OCI-LY3 (cell line): ENCODE measurements around the gene RAF1.

Source experiments
- H2AFZ ChIP-seq: fragments of 200-600, 300-600 bp; shearing (Covaris generic); 2 replicates; pipeline ENCODE4 v1.6.0; 2014; ENCODE audit warnings: antibody characterized with exemption, low read depth, low read length
- H3K27ac ChIP-seq: fragments of 200-600, 300-600 bp; sonication (generic); 2 replicates; pipeline ENCODE4 v1.5.1; 2014; ENCODE audit warnings: mild to moderate bottlenecking, low read length, moderate library complexity, mixed read lengths
- H3K27me3 ChIP-seq: fragments of 200-600, 300-600 bp; sonication (generic); 2 replicates; pipeline ENCODE4 v1.6.1; 2014; ENCODE audit warnings: low read depth, low read length, mixed read lengths
- H3K36me3 ChIP-seq: fragments of 200-600, 300-600 bp; sonication (generic); replicated peaks from 2 replicates; pipeline ENCODE3; 2014; ENCODE audit warnings: low read depth, low read length, mixed read lengths
- H3K4me1 ChIP-seq: fragments of 300-600, 200-600 bp; sonication (generic); 2 replicates; pipeline ENCODE4 v1.6.1; 2014; ENCODE audit warnings: low read length, mixed read lengths
- H3K4me2 ChIP-seq: fragments of 200-600, 300-600 bp; sonication (generic); 2 replicates; pipeline ENCODE4 v1.6.1; 2014; ENCODE audit warnings: low read length, mixed read lengths
- H3K4me3 ChIP-seq: fragments of 300-600, 200-600 bp; sonication (generic); 2 replicates; pipeline ENCODE4 v1.5.1; 2014; ENCODE audit warnings: antibody characterized with exemption, mild to moderate bottlenecking, low read length, moderate library complexity
- H3K79me2 ChIP-seq: fragments of 300-600, 200-600 bp; shearing (Covaris generic); 2 replicates; pipeline ENCODE4 v1.6.1; 2014; ENCODE audit warnings: mild to moderate bottlenecking, low read length, mixed read lengths
- H3K9ac ChIP-seq: fragments of 300-600, 200-600 bp; shearing (Covaris generic); 2 replicates; pipeline ENCODE4 v1.6.0; 2014; ENCODE audit warnings: mild to moderate bottlenecking, low read length, moderate library complexity
- H3K9me3 ChIP-seq: fragments of 200-600, 300-600 bp; shearing (Covaris generic); 2 replicates; pipeline ENCODE4 v1.6.1; 2014; ENCODE audit warnings: low read length, mixed read lengths; ENCODE audit not compliant: insufficient read depth
- H4K20me1 ChIP-seq: fragments of 200-600, 300-600 bp; sonication (generic); 2 replicates; pipeline ENCODE4 v1.6.1; 2016; ENCODE audit warnings: low read length, mixed read lengths; ENCODE audit not compliant: insufficient read depth
- EZH2phosphoT487 ChIP-seq: fragments of 200-600 bp; shearing (Covaris generic); IDR thresholded peaks from 2 replicates; pipeline ENCODE4 v1.6.1; 2018; ENCODE audit warnings: antibody characterized with exemption, mixed run types, low read depth
- TF ChIP-seq, protein P1 (sequence below): fragments of 200-600, 300-600 bp; sonication (generic); IDR thresholded peaks from 2 replicates; pipeline ENCODE4 v1.5.1; 2014; ENCODE audit warnings: antibody characterized with exemption, low read length, low read depth

Gene RAF1

DNA sequence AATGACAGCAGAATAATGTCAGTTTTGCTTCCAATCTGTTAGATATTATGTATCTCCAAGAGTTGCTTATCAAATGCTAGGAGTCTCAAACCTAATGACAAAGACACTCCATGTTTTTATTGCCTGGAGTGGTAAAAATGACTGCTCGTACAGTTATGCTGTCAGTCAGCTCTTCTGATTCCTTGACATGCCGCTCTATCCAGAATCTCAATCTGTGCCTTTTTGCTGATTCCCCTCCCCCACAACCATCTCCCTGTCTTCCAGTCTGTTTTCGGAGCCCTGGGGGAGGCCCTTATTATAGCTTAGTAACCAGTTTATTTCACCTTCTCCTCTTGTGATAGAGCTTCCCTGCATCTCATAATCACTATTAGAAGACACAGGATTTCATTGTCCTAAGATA is 104.4 kb downstream of the RAF1 start:
- Histone ChIP-seq H3K79me2 (peaks cover 74% of the 10 kb centered on the region), H3K9ac (no peak overlapping the region), H2AFZ (no peak overlapping the region), H3K4me3 (no peak overlapping the region), H3K4me2 (no peak overlapping the region), H3K36me3 (peaks cover 2% of the 10 kb centered on the region), H3K9me3 (no peaks in the 10 kb centered on the region), H3K27me3 (no peaks in the 10 kb centered on the region), H3K4me1 (peaks cover 17% of the 10 kb centered on the region), H3K27ac (no peak overlapping the region), H4K20me1 (peaks cover 54% of the 10 kb centered on the region)
- no peak for TF ChIP-seq EZH2phosphoT487
- TF ChIP-seq, protein P1, sequence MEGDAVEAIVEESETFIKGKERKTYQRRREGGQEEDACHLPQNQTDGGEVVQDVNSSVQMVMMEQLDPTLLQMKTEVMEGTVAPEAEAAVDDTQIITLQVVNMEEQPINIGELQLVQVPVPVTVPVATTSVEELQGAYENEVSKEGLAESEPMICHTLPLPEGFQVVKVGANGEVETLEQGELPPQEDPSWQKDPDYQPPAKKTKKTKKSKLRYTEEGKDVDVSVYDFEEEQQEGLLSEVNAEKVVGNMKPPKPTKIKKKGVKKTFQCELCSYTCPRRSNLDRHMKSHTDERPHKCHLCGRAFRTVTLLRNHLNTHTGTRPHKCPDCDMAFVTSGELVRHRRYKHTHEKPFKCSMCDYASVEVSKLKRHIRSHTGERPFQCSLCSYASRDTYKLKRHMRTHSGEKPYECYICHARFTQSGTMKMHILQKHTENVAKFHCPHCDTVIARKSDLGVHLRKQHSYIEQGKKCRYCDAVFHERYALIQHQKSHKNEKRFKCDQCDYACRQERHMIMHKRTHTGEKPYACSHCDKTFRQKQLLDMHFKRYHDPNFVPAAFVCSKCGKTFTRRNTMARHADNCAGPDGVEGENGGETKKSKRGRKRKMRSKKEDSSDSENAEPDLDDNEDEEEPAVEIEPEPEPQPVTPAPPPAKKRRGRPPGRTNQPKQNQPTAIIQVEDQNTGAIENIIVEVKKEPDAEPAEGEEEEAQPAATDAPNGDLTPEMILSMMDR = no peak

DNA sequence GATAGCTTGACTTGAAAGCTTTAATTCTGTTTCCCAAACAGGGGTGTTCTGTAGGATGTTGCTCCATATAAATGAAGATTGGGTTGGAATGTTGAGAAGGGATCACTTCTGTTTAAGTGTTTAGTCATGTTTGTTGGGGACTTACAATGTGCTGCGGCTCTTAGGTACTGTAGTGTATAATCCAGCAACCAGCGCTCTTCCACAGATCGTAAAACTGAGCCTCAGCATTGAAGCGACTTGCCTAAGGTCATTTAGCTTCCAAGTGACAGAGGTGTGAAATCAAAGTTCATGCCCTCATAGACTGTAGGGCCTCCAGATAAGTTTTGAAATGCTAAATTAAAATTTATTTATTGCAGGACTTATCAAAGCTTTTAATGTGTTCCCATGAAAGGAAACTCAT is 105.2 kb downstream of the RAF1 start:
- H4K20me1 ChIP-seq = peaks cover 51% of the 10 kb centered on the region
- H3K9ac ChIP-seq = no peak overlapping the region
- no peak overlapping the region for H3K27ac ChIP-seq
- H3K79me2 ChIP-seq = peaks cover 66% of the 10 kb centered on the region
- no peaks in the 10 kb centered on the region for H3K36me3 ChIP-seq
- no peaks in the 10 kb centered on the region for H3K9me3 ChIP-seq
- peaks cover 17% of the 10 kb centered on the region for H3K4me1 ChIP-seq
- H3K4me3 ChIP-seq = peak overlapping the region; percentile 82
- H3K4me2 ChIP-seq = peak overlapping the region; percentile 95
- H3K27me3 ChIP-seq = no peaks in the 10 kb centered on the region
- no peak overlapping the region for H2AFZ ChIP-seq
- TF ChIP-seq, protein P1 = no peak
- TF ChIP-seq EZH2phosphoT487 = no peak

DNA sequence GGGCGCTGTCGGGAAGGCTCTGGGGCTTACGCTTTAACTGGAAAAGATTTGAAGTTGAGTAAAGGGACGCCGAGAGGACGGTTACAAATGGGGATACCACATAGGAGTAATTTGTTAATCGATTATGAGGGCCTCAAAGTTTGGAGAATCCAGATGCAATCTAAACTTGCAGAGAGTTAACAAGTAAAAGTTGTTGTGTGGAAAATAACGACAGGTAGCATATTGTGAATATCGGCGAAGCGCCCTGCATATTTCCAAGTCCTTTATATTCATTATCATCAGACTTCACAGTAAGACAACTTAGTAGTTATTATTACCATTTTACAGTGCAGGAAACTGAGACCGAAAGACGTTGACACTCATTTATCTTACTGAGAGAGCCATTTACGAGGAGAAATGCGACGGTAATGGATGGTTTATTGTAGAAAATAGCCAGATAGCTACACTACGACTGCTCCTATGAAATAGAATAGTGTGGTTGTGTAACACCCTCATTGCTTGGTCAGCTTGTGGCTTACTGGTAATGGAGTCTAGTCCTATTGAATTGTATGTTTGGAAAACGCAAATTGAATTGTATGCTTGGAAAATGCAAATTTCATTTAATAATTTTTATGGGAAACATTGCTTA is 106.3 kb downstream of the RAF1 start:
- no peak for TF ChIP-seq EZH2phosphoT487
- TF ChIP-seq, protein P1 = no peak
- H3K27me3 ChIP-seq = no peaks in the 10 kb centered on the region
- no peaks in the 10 kb centered on the region for H3K9me3 ChIP-seq
- no peaks in the 10 kb centered on the region for H3K36me3 ChIP-seq
- H3K79me2 ChIP-seq = peaks cover 57% of the 10 kb centered on the region
- peak overlapping the region; percentile 66 for H2AFZ ChIP-seq
- H3K9ac ChIP-seq = peak overlapping the region; percentile 86
- peaks cover 19% of the 10 kb centered on the region for H3K4me1 ChIP-seq
- peak overlapping the region; percentile 95 for H3K4me2 ChIP-seq
- peaks cover 46% of the 10 kb centered on the region for H4K20me1 ChIP-seq
- H3K27ac ChIP-seq = peak overlapping the region; percentile 60
- peak overlapping the region; percentile 82 for H3K4me3 ChIP-seq

DNA sequence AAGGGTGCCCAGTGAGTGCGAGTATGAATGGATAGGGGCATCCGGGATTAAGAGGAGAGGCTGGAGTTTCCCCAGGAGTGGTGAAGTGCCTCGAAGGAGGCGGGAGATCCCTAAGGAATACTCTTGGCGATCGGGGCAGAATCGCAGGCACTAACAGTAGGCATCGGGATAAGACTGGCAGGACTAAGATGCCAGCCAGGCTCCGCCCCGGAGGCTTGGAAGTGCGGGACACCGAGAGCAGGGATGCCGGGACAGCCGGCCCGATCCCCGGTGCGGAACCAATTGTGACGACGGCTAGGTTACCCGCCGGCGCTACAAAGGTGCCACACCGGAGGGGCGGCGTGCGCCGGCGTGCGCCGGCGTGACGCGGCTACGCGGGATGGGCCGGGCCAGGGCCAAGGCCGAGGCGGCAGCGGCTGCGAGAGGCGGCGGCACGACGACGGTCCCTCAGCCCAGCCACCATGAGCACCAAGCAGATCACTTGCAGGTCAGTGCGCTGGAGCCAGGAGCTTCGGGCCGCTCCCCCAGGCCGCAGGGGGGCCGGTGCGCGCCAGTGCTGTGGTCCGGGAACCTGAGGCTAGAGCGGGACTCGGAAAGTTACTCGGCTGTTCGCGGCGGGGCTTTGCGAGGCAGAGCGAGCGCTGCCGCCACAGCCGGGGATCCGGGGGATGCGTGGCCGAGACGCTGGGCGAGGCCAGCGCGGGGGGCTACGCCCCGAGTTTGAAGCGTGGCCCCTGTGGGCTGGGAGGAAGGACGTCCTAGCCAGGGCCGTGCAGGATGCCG is 107.0 kb downstream of the RAF1 start, which contains the start of gene MKRN2:
Gene MKRN2 (plus strand): TSS at position 398 of the 783 bp plus-strand sequence. CDS start 64 bp downstream, at position 462.
- Histone ChIP-seq H3K27me3 (no peaks in the 10 kb centered on the region), H3K4me2 (peak within 1 kb of the TSS; percentile 95), H4K20me1 (peaks cover 39% of the 10 kb centered on the region), H3K9ac (peak within 1 kb of the TSS; percentile 86), H3K4me1 (peaks cover 19% of the 10 kb centered on the region), H3K36me3 (no peaks in the 10 kb centered on the region), H3K79me2 (peaks cover 50% of the 10 kb centered on the region), H3K9me3 (no peaks in the 10 kb centered on the region), H3K4me3 (peak within 1 kb of the TSS; percentile 82), H3K27ac (peak within 1 kb of the TSS; percentile 60), H2AFZ (peak within 1 kb of the TSS; percentile 99)
- TF ChIP-seq, protein P1 = no peak
- no peak for TF ChIP-seq EZH2phosphoT487
